RWPE2 (cell line): ENCODE results near the gene ZC3H4.

Experiments
- ATAC-seq: fragments of 200-7000 bp; cut with Tn5 transposase; 3 replicates; pipeline ENCODE4 v1.9.1; 2021; ENCODE audit warnings: low read depth
- DNase-seq: peaks from one replicate; pipeline ENCODE4 v3.0.0-alpha.2; 2020; ENCODE audit warnings: low spot score
- H3K27ac ChIP-seq: fragments of 450-650 bp; 2 replicates; pipeline ENCODE4 v1.5.1; 2017; ENCODE audit warnings: mild to moderate bottlenecking; ENCODE audit not compliant: poor library complexity, severe bottlenecking
- H3K27me3 ChIP-seq: fragments of 250-450 bp; sonication (Bioruptor Pico); 2 replicates; pipeline ENCODE4 v1.5.1; 2021; ENCODE audit warnings: mild to moderate bottlenecking, moderate library complexity; ENCODE audit not compliant: insufficient read depth, poor library complexity, severe bottlenecking
- H3K36me3 ChIP-seq: fragments of 250-450 bp; sonication (Bioruptor Pico); 2 replicates; pipeline ENCODE4 v1.5.1; 2020; ENCODE audit warnings: low read depth, mild to moderate bottlenecking, moderate library complexity
- H3K4me1 ChIP-seq: fragments of 250-450 bp; sonication (Bioruptor Pico); 2 replicates; pipeline ENCODE4 v1.5.1; 2021; ENCODE audit warnings: mild to moderate bottlenecking, moderate library complexity; ENCODE audit not compliant: insufficient read depth, poor library complexity, severe bottlenecking
- H3K4me3 ChIP-seq: fragments of 250-450 bp; sonication (Bioruptor Pico); 2 replicates; pipeline ENCODE4 v1.5.1; 2021; ENCODE audit warnings: mild to moderate bottlenecking, moderate library complexity; ENCODE audit not compliant: severe bottlenecking
- H3K9me3 ChIP-seq: fragments of 250-450 bp; sonication (Bioruptor Pico); 2 replicates; pipeline ENCODE4 v1.5.1; 2021; ENCODE audit warnings: mild to moderate bottlenecking, moderate library complexity; ENCODE audit not compliant: severe bottlenecking
- CTCF ChIP-seq: fragments of 450-650 bp; IDR thresholded peaks from one replicate; pipeline ENCODE4 v1.5.1; 2017; ENCODE audit warnings: mild to moderate bottlenecking, moderate library complexity; ENCODE audit not compliant: poor library complexity, severe bottlenecking

The ZC3H4 gene

GRCh38 chr19:47130120-47130588 lies 16.6 kb upstream of the ZC3H4 start:
- TF ChIP-seq CTCF = no peak
- H3K27ac ChIP-seq = peak overlapping the region; percentile 71
- no peaks in the 10 kb centered on the region for H3K27me3 ChIP-seq
- peak overlapping the region; percentile 74 for H3K4me3 ChIP-seq
- H3K4me1 ChIP-seq = peaks cover 15% of the 10 kb centered on the region
- peaks cover 29% of the 10 kb centered on the region for H3K36me3 ChIP-seq
- H3K9me3 ChIP-seq = no peaks in the 10 kb centered on the region
- no peak for DNase-seq
- ATAC-seq = no peak

GRCh38 chr19:47129579-47129978 lies 16.0 kb upstream of the ZC3H4 start:
- peaks cover 17% of the 10 kb centered on the region for H3K4me1 ChIP-seq
- no peak overlapping the region for H3K4me3 ChIP-seq
- no peak for TF ChIP-seq CTCF
- H3K27me3 ChIP-seq = no peaks in the 10 kb centered on the region
- H3K27ac ChIP-seq = no peak overlapping the region
- peaks cover 25% of the 10 kb centered on the region for H3K36me3 ChIP-seq
- H3K9me3 ChIP-seq = no peaks in the 10 kb centered on the region
- ATAC-seq (no peak), DNase-seq (no peak)

GRCh38 chr19:47125669-47125938 lies 12.0 kb upstream of the ZC3H4 start:
- no peaks in the 10 kb centered on the region for H3K36me3 ChIP-seq
- no peak overlapping the region for H3K27ac ChIP-seq
- H3K4me3 ChIP-seq = no peak overlapping the region
- DNase-seq (no peak), ATAC-seq (no peak)
- peaks cover 17% of the 10 kb centered on the region for H3K4me1 ChIP-seq
- no peak for TF ChIP-seq CTCF
- H3K27me3 ChIP-seq = no peaks in the 10 kb centered on the region
- no peaks in the 10 kb centered on the region for H3K9me3 ChIP-seq

GRCh38 chr19:47124937-47125668 lies 11.5 kb upstream of the ZC3H4 start:
- H3K27ac ChIP-seq = no peak overlapping the region
- peaks cover 17% of the 10 kb centered on the region for H3K4me1 ChIP-seq
- H3K27me3 ChIP-seq = no peaks in the 10 kb centered on the region
- no peak overlapping the region for H3K4me3 ChIP-seq
- no peaks in the 10 kb centered on the region for H3K9me3 ChIP-seq
- no peaks in the 10 kb centered on the region for H3K36me3 ChIP-seq
- TF ChIP-seq CTCF = peak; percentile 88
- DNase-seq (no peak), ATAC-seq (peak; percentile 61)

GRCh38 chr19:47123406-47123805 lies 9.8 kb upstream of the ZC3H4 start:
- H3K4me1 ChIP-seq = peaks cover 17% of the 10 kb centered on the region
- TF ChIP-seq CTCF = no peak
- ATAC-seq = no peak

More at GRCh38 chr19:47123406-47123805, 9.8 kb upstream of the ZC3H4 start:
- H3K36me3 ChIP-seq = no peaks in the 10 kb centered on the region
- H3K27ac ChIP-seq = no peak overlapping the region
- H3K27me3 ChIP-seq = no peaks in the 10 kb centered on the region
- no peak for DNase-seq
- H3K4me3 ChIP-seq = no peak overlapping the region
- no peaks in the 10 kb centered on the region for H3K9me3 ChIP-seq
